ENCODE results near the gene CDH5.
A peak's percentile ranks its signal among the peaks of the same experiment; 100 is the strongest.

Gene CDH5

GRCh38 chr16:66335704-66336329 is 30.7 kb upstream of the CDH5 start:
- Histone ChIP-seq H3K4me3 (ENCODE audit: low read depth, low read length) (no peak overlapping the region), H3K4me1 (no peaks in the 10 kb centered on the region), H3K9me3 (peaks cover 2% of the 10 kb centered on the region; the same call in 1 of the 2 replicates), H3K36me3 (no peaks in the 10 kb centered on the region), H3K27me3 (no peaks in the 10 kb centered on the region)
- TF ChIP-seq CTCF (IDR thresholded peaks at IDR 0.05; ENCODE audit: low read depth, low read length): no peak
- peak; percentile 46 for DNase-seq

DNA sequence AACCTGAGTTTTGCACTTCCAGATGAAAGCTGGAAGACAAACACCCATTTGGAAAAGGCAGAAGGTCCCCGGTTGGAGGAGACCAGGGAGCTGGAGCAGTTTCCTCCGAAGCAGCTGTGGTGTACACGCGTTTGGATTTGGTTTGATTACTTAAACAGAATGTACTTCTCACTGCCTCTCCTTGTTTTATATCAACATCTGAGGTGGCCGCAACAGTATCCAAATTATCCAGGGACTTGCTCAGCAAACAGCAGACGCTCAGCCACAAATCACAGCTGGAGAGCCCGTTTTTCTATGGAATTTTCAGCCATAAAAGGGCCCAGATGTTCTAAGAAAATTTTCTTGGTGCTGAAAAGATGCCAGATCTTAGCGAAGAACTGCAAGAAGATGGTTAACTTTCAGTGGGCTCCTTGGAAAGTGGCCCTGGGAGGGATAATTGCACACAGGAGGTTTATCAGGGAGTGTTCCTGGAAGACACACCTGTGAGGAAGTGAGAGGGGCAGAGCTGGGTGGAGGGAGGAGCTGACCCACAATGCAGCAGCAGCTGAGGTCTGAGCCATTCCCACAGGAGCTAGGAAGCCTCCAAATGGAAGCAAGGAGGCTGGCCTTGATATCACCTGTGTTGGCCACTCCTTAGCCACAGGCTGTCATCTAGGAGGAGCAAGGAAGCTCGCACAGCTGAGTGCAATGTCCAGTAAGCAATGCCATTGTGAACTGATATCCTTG is 28.9 kb upstream of the CDH5 start:
- Histone ChIP-seq H3K9me3 (peaks cover 2% of the 10 kb centered on the region; the same call in 1 of the 2 replicates), H3K27me3 (no peaks in the 10 kb centered on the region), H3K4me3 (ENCODE audit: low read depth, low read length) (no peak overlapping the region), H3K4me1 (no peaks in the 10 kb centered on the region), H3K36me3 (no peaks in the 10 kb centered on the region)
- no peak for DNase-seq
- TF ChIP-seq CTCF (IDR thresholded peaks at IDR 0.05; ENCODE audit: low read depth, low read length): no peak

DNA sequence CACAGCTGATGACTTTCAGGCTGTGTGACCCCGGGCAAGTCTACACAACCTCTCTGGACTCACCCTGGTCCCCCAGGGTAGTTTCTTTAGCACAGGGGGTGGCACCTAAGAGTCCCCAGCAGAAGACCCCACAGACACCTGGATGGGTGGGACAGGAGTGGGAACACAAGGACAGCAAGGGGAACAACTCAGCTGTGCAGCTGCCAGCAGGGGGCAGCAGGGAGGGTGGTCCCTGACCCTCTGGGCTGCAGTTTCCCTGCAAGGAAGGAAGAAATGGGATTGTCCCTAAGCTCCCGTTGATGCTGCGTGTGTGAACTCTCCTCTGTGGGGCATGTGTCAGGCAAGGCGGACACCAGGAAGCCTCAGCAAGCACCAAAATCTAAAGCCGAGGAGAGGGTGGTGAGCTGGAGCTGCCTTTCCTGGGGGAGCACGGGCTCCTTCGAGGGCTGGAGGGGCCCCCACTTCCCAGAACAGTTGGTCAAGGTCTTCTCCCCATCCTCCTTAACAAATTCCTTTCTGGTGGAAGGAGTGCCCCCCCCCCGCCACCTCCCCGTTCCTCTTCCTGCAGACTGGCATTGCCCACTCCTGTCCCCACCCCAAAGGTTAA is 24.1 kb upstream of the CDH5 start:
- H3K36me3 ChIP-seq: no peaks in the 10 kb centered on the region
- no peaks in the 10 kb centered on the region for H3K4me1 ChIP-seq
- TF ChIP-seq CTCF (IDR thresholded peaks at IDR 0.05; ENCODE audit: low read depth, low read length): peak; percentile 90
- peaks cover 2% of the 10 kb centered on the region; the same call in 1 of the 2 replicates for H3K9me3 ChIP-seq
- no peak overlapping the region for H3K4me3 ChIP-seq (ENCODE audit: low read depth, low read length)
- no peaks in the 10 kb centered on the region for H3K27me3 ChIP-seq
- peak; percentile 75 for DNase-seq

- Histone ChIP-seq H3K27me3 (no peaks in the 10 kb centered on the region), H3K4me1 (no peaks in the 10 kb centered on the region), H3K4me3 (ENCODE audit: low read depth, low read length) (no peak overlapping the region), H3K36me3 (no peaks in the 10 kb centered on the region), H3K9me3 (no peaks in the 10 kb centered on the region)
- DNase-seq: peak; percentile 55
- peak; percentile 80 for TF ChIP-seq CTCF (IDR thresholded peaks at IDR 0.05; ENCODE audit: low read depth, low read length)
Observed at GRCh38 chr16:66344533-66345145, 21.9 kb upstream of the CDH5 start.

DNA sequence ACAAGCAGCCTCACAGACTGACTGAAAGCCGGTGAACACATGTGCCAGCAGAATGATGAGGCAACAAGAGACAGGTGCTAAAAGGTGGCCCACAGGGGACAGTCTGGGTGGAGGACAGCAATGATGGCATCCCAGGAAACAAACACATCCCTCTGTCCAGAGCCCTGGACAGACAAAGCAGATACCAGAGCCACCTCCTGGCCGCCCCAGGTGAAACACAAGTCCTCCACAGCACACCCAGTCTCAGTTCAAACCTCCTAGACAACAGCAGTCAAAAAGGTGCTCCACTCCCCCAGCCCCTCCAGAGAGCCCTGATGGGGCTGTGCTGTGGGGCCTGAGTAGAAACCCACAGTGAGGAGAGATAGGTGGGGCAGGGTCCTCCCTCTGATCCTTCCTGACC is 20.3 kb upstream of the CDH5 start:
- Histone ChIP-seq H3K4me3 (ENCODE audit: low read depth, low read length) (no peak overlapping the region), H3K27me3 (no peaks in the 10 kb centered on the region), H3K9me3 (no peaks in the 10 kb centered on the region), H3K36me3 (no peaks in the 10 kb centered on the region), H3K4me1 (no peaks in the 10 kb centered on the region)
- no peak for DNase-seq
- TF ChIP-seq CTCF (IDR thresholded peaks at IDR 0.05; ENCODE audit: low read depth, low read length): no peak

Measured in BE2C (cell line).